GM13976 (cell line): ENCODE results near the gene FOXRED2.

ENCODE experiments used
- DNase-seq: peaks from one replicate; pipeline ENCODE4 v3.0.0; 2012; ENCODE audit warnings: low spot score
- CTCF ChIP-seq: IDR thresholded peaks from 2 replicates; pipeline ENCODE4 v1.5.1; 2012; ENCODE audit warnings: borderline replicate concordance, mild to moderate bottlenecking; ENCODE audit not compliant: insufficient read depth; ENCODE audit errors: extremely low read depth, missing control alignments, control extremely low read depth
- in situ Hi-C: fragments of 300-500 bp; cut with MboI; formaldehyde crosslinking; loops from one replicate; pipeline ENCODE4 v1.12.0; 2022; ENCODE audit warnings: low sequenced_read_pairs, mixed read lengths, inconsistent platforms; ENCODE audit not compliant: unreplicated experiment

Gene FOXRED2

GRCh38 chr22:36470994-36471331 lies 35.9 kb downstream of the FOXRED2 start:
- DNase-seq: no peak
- in situ Hi-C loops: no loop called here
- no peak for TF ChIP-seq CTCF

DNA sequence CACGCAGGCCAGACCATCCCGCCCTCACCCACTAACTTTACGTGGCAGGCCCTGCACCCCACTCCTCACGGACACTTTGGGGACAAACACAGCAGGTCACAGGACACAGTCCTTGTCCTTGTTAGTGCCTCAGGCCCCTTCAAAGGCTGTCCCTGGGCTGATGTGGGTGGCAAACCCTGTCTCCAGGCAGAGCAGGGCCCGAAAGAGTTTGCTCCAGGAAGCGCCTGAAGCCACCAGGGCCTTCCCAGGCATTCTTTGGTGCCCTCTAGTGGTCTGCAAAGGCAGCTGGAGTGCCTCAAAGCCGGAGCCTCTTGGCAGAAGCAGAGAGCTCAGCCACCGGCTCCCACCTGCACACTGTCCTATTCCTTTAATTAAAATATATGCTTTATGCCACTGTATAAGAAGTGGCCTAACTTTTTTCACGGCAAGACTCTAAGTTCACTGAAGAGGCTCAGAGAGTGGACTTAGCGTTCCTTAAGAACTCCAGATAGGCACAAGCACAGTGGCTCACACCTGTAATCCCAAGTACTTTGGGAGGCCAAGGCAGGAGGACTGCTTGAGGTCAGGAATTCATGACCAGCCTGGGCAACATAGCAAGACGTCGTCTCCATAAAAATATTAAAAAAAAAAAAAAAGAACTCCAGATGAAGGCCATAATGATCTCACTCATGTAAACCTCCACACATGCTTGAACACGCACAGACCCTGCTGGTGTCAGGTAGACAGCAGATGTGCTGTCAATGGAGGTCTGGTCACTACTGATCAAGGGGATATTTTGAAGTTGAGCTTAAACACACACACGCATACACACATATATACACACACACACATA lies 36.5 kb downstream of the FOXRED2 start:
- DNase-seq: peak; percentile 87
- in situ Hi-C loops: no loop called here
- TF ChIP-seq CTCF: peak; percentile 94

DNA sequence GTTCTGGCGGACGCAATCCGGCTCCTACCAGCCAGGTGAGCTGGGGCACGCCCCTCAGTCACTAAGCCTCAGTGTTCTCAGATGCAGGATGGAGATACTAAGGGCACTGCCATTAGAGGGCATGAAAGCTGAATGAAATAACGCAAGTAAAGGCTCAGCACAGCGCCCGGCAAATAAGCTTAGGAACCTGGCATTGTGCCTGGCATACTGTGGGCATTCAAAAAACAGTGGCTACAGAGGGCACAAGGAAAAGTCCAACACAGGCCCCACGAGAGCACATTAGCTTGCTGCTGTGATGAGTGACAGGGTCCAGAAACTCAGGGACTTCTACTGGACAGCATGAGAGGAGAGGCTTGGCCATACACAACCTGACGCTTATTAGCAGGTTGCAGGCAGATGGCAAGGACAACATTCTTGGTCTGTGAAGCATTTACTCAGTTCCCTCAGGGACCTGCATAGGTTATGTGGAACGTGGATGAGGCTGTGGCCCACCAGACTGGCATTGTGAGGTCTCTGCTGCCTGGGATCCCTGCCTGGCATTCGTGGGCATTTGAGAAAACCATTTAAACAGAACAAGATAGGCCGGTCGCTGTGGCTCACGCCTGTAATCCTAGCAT lies 37.6 kb downstream of the FOXRED2 start:
- no peak for DNase-seq
- TF ChIP-seq CTCF: no peak
- in situ Hi-C loops: no loop called here

DNA sequence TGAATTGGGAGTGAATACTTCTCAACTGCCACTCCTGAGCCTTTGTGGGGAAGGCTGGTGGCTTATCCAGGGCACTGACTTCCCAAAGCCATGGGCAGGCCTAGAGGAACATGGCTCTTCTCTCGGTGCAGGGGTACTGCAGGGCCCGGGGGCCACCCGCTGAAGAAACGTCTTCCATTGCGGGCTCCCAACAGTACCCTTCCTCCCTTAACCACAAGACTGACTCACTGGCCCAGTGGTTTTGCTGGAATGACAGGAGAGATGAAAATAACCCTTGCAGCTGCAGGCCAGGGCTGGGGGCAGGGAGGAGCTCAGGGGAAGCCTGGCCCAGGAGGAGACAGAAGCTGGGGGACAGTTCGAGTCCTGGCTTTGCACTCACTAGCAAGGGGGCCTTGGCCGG lies 38.9 kb downstream of the FOXRED2 start:
- no peak for TF ChIP-seq CTCF
- no peak for DNase-seq
- in situ Hi-C loops: no loop called here

DNA sequence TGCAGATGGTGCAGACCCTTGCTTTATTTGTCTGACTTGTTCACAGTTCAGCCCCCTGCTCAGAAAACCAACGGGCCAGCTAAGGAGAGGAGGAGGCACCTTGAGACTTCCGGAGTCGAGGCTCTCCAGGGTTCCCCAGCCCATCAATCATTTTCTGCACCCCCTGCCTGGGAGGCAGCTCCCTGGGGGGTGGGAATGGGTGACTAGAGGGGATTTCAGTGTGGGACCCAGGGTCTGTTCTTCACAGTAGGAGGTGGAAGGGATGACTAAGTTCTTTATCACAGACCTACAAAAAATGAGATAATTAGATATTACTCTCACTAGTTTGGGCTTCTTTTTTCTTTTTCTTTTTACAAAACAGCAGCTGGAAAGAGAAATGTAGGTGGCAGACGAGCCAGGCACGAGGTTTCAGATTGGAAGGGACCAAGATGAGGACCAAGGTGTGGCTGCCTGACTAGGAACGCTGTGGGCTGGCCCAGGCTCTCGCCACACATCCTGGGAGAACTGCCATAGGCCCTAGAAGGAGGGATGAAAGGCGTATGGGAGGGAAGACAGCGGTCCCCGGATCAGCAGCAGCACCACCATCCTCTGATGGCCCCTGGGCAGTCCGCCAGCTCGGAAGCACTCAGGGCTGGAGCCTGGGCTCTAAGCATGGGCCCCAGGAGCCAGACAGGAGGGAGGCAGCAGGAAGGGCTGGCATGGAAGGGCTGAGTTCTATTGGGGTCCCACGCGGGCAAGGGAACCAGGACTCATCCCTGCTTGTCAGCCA lies 39.6 kb downstream of the FOXRED2 start:
- DNase-seq: no peak
- TF ChIP-seq CTCF: no peak
- in situ Hi-C loops: no loop called here

GRCh38 chr22:36466258-36466657 lies 40.6 kb downstream of the FOXRED2 start:
- TF ChIP-seq CTCF: no peak
- in situ Hi-C loops: no loop called here
- DNase-seq: no peak
